ENCODE results near the gene CHST12.
"Not testable (repeated sequence)": the region's sequence is repeated elsewhere in the genome, so short reads cannot be mapped to it uniquely, and the experiment has no call there.

Gene CHST12

DNA sequence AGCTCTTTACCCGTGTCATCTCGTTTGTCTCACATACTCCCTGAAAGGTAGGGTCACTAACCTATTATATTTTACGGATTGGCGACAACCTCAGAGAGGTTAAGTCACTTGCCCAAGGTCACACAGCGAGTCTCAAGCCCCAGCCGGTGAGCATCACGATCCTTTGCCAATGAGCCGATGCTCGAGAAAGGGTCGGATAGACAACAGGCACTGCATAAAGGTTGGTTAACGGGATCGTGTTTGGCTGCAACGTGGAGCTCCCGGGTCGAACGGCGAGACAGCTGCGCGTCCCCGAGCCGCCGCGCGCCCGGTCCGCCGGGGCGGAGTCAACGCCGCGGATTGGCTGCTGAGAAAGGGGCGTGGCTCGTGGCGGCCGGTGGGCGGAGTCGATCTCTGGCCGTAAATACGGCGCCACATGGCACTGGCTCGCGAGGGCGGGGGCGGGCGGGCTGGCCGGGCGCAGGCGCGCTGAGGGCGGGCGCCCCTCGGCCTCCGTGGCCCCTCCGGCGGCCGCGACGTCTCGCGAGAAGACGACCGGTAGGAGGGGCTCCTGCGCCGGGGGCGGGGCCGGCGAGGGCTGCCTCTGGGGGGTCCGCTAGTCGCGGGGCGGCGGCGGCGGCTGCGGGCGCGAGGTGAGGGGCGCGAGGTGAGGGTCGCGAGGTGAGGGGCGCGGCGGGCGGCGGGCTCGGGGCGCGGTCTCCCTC, at the start of gene CHST12:
CHST12 (plus strand) TSS at position 598 of the 704 bp plus-strand sequence. CDS start 29,029 bp downstream, outside the sequence.
- DNase-seq, result peak; percentile 91

DNA sequence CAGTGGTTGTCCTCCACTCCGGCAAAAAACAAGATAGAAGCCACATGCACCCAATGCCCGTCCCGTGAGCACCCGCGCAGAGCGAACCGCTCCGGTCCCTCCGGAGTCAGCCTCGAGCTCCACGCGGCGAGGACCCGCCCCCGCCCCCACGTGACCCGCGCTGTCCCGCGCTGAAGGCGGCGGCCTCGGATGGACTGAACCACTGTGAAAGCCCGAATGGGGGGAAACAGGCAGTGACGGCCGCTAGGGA, 49.5 kb upstream of the CHST12 start:
- DNase-seq, result peak; percentile 83

DNA sequence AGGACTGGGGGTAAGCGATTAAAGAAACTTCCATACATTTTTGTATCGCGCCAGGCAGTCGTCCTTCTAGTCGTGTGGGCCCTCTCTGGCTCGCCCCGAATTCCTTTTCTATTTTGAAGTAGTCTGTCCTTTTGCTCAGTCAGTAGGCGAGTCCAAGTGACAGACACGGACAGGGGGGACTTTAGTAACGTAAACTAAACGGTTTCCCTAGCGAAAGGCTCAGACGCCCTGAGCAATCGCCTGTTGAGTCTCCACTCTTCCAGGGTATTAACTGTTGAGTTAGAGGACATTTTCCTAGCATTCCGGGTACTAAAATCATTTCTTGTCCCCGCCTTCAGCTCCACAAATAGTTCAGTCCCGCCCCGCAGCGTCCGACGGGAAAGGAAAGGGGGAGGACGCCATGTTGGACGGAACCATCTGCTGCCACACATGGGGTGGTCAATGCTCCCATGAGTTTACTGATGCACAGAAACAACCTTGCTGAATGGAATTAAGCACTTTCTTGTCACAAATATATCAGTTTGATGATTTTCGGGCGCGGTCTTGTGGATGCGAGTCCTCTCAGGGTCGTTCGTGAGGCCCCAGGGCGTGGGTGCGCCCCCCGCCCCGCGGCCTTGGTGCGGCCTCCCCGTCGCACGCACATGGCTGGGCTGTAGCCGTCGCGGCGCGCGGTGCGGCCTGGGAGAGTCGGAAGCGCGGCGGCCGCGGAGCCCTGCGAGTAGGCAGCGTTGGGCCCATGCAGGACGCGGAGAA, 49.0 kb upstream of the CHST12 start, which contains the start of gene EIF3B:
EIF3B (plus strand) TSS at position 642 of the 753 bp plus-strand sequence; CDS start at position 737, 95 bp downstream.
- peak; percentile 91 for DNase-seq

DNA sequence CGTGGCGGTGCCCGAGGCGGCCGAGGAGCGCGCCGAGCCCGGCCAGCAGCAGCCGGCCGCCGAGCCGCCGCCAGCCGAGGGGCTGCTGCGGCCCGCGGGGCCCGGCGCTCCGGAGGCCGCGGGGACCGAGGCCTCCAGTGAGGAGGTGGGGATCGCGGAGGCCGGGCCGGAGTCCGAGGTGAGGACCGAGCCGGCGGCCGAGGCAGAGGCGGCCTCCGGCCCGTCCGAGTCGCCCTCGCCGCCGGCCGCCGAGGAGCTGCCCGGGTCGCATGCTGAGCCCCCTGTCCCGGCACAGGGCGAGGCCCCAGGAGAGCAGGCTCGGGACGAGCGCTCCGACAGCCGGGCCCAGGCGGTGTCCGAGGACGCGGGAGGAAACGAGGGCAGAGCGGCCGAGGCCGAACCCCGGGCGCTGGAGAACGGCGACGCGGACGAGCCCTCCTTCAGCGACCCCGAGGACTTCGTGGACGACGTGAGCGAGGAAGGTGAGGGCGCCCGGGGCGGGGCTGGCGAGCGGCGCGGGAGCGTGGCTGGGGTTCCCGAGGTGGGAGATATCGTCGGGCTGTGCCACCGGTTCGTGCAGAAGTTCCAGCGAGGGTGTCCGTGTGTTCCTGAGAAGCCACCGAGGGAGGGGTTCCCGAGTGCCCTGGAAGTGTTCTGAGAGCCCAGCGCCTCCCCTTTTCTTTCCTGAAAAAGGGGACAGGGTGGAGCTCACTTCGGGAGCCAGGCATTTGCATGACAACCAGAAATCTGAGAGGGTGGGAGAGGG, 48.3 kb upstream of the CHST12 start:
- no peak for DNase-seq

DNA sequence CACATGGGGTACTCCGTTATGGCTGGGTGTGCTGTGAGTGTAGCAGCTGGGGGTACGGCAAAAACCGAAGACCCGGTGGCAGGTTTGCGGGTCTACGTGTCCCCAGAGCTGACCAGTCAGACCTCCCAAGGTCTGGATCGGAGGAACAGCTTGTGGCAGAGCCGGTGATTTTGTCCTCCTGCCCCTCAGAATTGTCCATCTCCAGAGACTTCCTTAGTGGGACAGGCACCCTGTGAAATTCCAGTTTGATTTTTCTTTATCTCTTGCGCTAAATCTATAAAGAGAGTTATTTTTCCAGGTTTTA, 47.8 kb upstream of the CHST12 start:
- DNase-seq, result no peak

DNA sequence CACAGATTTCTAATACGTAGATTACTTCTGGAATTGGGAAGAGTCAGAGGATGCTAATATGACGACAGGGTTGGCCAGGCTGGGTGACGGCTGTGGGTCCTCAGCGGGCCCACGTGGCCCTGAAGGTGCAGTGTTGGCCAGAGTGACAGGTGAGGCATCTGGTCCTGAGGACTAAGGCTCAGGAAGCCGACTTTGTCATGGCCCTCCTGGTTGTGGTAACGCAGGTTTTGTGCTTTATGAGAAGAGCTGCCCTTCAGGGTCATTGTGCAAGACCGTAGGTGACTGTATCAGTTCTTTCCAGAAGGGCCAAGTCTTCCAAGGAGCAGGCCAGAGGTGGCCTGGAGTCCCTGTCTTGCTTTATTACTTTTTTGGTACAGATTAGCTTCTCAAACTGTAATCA, 46.2 kb upstream of the CHST12 start:
- DNase-seq, result no peak

DNA sequence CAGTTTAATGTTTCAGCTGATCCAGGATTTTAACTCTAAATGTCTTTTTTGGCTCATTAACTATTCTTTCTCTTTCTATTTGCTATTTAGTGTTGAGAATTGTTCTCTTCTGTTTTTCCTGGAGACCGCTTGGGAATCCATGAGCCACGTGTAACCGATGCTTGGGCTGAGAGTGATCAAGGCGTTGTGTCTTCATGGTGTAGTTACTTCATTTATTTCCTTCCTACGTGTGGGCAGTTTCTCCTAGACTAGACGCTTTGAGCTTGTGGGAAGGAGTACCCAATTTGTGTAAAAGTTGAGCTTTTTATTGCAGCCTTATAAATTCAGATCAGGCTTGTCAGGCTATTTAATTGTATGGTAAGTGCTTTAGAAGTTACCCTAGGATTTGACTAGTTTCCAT, 45.8 kb upstream of the CHST12 start:
- DNase-seq, result no peak

DNA sequence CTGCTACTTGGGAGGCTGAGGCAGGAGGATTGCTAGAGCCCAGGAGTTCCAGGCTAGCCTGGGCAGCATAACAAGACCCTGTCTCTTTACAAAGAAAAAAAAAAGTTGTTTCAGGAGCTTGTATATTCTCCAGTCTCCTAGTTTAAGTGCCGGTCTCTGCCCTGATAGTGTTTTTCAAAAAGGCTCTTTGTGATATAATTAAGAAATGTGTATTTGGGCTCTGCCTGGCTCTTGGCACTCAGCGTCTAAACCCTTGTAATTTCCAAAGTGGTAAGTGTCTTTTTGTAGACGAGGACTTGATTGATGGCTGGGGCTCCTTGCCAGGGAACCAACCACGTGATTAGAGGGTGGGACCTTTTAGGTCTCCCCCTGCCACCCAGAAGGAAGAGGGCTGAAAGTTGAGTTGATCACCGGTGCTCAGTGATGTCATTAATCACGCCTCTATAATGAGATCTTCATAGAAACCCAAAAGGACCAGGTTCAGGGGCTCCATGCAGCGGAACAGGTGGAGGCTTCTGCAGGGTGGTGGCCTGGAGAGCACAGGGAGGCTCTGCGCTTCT, 44.4 kb upstream of the CHST12 start:
- DNase-seq, result peak; percentile 51

DNA sequence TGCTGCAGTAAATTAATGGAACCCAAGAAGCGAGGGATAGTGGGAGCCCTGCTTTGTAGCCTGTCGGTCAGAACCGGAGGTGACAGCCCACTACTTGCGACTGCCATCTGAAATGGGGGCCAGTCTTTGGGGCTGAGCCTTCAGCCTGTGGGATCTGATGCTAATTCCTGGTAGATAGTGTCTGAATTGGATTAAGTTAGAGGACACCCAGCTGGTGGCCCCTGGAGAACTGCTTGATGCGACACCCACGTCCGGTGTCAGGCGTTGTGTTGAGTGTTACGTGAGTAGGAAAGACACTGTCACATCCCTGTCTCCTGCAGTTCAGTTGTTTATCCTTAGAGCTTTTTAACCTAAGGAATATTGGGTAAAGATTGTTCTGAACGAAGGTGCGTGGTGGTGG, 43.8 kb upstream of the CHST12 start:
- DNase-seq, result no peak

DNA sequence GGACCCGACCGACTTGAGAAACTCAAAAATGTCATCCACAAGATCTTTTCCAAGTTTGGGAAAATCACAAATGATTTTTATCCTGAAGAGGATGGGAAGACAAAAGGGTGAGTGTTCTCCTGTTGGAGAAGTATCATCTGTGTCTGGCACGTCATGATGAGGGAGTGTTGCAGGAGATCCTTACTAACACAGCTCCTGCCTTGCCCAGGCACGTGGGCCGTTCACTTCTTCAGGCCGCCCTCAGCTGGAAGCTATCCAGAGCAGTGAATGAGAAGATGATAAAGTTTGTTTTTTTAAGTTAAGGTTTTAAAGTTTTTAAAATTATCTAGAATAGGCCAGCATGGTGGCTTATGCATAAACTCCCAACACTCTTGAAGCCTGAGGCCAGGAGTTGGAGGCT, 42.6 kb upstream of the CHST12 start:
- DNase-seq, result no peak

DNA sequence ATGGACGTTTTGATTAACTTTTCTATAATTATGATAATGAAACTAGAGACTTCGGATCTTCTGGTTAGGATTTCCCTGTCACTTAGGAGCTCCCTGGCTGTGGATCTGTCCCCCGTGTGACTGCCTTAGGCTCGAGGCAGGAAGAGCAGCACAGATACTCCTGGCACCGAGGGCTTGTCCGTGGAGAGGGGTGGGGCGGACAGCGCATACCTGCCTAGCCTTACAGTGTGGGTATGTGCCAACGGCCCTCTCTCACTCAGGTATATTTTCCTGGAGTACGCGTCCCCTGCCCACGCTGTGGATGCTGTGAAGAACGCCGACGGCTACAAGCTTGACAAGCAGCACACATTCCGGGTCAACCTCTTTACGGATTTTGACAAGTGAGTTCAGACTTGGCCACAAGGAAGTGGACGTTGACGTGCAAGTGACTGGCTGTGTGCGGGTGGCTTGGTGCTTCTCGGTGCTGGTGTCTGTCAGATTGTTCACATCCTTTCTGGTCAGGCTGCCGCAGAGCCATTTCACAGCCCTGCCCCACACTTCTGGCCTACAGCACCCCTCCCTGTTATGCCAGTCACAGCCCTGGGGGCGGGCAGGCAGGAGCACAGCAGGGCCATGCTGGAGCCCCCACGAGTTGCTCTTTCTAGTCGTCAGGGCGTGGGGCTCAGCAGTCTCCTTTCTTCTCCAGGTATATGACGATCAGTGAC, 40.9 kb upstream of the CHST12 start:
- no peak for DNase-seq

DNA sequence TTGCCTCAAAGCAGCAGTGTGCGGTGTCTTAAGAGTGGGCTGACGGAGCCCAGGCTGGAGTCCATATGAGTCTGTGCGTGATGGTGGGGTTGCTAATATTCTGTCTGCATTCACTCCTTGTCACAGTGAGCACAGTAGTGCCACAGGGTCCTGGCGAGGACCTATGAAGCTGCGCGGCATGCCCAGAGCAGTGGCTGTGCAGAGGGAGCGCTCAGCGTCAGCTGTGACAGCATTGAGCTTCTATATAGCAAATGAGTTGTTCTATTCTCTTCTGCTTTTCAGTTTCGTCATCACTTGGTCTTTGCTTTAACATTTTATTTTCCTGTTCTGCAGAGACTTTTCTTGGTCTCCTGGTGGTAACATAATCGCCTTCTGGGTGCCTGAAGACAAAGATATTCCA, 34.3 kb upstream of the CHST12 start:
- DNase-seq, result no peak

DNA sequence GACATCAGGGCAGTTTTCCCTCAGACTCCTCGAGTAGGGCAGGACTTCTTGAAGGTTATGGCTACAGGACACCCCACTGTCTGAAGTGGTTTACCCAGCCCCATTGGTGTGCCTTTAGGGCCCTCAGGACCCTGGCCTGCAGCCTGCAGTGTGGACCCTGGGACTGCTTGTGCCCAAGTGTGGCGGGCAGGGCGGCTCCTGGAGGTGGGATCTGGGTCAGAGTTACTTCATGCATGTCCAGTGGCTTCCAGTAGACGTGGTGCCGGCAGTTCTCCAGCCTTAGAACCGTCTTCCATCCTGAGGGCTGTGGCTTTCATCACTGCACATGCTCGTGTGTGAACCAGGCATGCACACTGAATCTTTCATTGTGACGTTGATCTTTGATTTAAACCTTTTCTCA, 32.1 kb upstream of the CHST12 start:
- no peak for DNase-seq

DNA sequence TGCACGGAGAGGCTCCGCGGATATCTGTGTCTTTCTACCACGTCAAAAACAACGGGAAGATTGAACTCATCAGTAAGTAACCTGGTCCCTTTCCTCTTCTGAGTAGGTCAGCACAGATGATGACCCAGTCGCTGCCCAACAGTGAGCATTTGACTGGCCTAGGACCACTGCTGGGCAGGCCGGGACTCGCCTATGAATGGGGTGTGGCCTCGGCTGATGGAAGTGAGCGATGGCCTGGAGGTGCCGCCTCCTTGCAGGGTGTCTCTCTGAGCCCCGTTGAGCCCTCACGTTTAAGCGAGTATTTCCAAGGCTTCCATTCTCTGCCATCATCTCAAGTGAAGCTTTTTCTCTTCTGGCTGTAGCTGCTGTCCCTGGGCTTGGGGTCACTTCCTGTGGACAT, 30.7 kb upstream of the CHST12 start:
- DNase-seq, result no peak

DNA sequence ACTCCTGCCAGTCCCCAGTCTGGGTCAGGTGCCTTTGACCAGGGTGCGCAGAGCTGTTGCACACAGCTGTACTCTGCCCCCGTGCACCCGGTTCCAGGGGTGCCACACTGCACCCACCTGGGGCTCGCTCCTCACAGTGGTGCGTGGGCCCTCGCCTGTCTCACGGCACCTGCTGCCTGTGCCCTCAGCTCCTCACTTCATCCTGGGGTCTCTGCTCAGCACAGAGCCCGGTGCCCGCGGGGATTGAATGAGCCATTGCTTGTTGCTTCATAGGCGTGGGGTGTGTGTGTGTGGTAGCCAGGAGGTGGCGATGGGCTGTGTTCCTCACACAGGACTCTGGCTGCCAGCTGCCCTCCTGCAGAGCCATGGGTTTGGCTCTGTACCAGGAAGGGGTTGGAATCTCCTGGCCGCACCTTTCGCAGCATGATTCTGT, 30.3 kb upstream of the CHST12 start:
- DNase-seq, result no peak

DNA sequence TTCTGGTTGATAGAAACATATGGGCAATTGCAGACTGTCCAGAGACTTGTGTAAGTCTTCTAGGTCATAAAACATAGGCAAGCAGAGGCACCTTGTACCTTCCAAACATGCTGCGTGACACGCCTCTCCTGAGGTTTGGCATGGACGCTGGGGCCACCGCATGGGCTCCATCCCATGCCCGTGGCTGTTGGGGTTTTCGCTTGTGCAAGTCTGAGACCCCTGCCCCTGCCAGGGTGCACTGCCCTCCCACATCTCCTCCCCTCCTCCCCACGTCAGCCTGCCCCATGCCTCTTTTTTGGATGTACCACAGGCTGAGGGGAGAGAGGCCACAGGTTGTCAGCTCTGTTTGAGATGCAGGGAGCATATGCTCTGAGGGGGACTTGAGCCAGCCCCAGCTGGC, 29.8 kb upstream of the CHST12 start:
- no peak for DNase-seq

DNA sequence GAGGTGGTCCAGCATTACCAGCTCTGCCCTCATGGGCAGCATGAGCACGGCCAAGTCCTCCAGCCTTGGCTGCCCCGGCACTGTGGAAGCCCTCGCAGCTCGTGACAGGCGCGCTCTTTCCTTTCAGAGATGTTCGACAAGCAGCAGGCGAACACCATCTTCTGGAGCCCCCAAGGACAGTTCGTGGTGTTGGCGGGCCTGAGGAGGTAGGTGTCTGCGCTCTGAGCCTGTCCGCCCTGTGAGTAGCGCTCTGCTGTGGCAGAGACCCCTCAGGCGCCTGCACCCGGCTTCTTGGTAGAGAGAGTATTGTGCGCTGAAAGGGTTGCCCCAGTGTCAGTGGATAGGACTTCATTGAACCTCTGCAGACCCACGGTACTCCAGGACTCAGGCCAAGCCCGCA, 29.0 kb upstream of the CHST12 start:
- no peak for DNase-seq

DNA sequence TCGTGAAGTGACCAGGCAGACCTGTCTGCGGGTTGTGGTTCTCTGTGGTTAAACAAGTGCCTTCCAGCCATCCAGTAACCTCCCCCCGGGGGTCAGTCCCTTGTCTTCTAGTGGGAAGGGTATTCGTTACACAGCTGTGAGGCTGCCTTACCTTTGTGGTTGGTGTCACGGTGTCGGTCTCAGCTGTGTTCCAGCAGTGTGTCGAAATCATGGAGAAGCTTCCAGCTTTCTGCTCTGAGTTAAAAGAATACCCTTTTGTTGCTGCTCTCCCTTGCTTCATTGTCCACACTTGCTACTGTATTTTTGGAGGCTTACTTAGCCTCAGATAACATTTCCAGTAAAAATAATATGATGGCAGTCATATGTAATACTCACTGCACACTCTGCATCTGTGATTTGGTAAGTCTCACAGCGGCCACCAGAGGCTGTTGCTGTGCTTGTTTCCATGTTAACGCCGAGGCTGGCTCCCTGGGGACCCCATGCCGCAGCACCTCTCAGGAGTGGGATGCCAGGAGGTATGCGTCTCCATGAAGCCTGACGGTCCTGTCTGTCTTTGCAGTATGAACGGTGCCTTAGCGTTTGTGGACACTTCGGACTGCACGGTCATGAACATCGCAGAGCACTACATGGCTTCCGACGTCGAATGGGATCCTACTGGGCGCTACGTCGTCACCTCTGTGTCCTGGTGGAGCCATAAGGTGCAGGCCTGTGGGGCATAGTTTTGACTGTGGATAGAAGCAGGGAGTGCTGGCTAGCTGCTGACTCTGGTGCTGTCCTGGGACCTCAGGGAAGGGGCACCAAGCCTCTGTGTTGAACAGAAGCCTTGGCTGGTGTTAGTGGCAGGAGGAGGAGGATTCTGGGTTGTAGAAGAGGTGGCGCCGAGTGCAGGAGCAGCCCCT, 28.3 kb upstream of the CHST12 start:
- DNase-seq, result no peak

DNA sequence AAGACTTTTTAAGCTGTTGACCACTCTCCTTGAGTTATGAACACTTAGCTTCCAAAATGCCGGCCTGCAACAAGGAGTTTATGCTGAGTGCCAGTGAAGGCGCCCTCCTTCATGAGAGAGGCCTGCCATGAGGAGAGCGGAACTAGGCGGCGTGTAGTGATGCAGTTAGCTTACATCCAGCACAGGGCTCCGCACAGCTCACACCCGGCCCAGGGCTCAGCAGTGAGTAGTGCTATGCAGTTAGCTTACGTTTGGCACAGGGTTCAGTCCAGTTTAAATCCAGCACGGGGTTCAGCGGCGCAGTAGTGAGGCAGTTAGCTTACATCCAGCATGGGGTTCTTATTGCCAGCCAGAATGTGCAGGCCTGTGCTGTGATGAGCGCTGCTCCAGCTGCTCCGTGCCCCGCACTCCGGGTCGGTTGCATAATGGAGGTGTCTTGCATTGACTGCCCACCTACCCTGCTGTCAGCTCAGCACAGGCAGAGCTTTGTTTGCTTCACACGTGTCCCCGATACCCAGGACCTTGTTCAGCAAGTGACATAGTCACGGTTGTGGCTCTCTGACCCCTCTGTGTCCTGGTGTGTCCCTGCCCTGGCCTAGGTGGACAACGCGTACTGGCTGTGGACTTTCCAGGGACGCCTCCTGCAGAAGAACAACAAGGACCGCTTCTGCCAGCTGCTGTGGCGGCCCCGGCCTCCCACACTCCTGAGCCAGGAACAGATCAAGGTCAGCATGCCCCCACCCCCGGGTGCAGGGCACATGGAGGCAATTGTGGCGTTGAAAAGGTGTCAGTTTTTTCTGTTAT, 26.9 kb upstream of the CHST12 start:
- no peak for DNase-seq

DNA sequence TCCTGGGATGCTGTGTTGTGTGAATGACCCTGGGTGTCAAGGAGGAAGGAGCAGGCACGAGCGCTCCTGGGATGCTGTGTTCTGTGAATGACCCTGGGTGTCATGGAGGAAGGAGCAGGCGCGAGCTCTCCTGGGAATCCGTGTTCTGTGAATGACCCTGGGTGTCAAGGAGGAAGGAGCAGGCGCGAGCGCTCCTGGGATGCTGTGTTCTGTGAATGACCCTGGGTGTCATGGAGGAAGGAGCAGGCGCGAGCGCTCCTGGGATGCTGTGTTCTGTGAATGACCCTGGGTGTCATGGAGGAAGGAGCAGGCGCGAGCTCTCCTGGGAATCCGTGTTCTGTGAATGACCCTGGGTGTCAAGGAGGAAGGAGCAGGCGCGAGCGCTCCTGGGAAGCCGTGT, 25.9 kb upstream of the CHST12 start:
- DNase-seq, result not testable (repeated sequence)

DNA sequence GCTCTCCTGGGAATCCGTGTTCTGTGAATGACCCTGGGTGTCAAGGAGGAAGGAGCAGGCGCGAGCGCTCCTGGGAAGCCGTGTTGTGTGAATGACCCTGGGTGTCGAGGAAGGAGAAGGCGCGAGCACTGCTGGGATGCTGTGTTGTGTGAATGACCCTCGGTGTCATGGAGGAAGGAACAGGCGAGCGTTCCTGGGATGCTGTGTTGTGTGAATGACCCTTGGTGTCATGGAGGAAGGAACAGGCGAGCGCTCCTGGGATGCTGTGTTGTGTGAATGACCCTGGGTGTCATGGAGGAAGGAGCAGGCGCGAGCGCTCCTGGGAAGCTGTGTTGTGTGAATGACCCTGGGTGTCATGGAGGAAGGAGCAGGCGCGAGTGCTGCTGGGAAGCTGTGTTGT, 25.3 kb upstream of the CHST12 start:
- DNase-seq, result not testable (repeated sequence)

All from NCI-H1436 (cell line).